Parathyroid adenoma (tissue), 2 donors: ENCODE data around the gene CR1.
A peak's percentile ranks its signal among the peaks of the same experiment; 100 is the strongest.
"Not testable (repeated sequence)": the region's sequence is repeated elsewhere in the genome, so short reads cannot be mapped to it uniquely, and the experiment has no call there.

Source experiments
- H2AFZ ChIP-seq: fragments of 300-600 bp; sonication (generic); one replicate; pipeline ENCODE4 v1.7.0; 2017; ENCODE audit warnings: antibody characterized with exemption, mild to moderate bottlenecking
- H3K27ac ChIP-seq: fragments of 300-600 bp; sonication (generic); one replicate; pipeline ENCODE4 v1.7.0; 2017
- H3K27me3 ChIP-seq: fragments of 300-600 bp; sonication (generic); one replicate; pipeline ENCODE4 v1.7.0; 2017; ENCODE audit warnings: low read length; ENCODE audit not compliant: control insufficient read depth, insufficient read depth
- H3K36me3 ChIP-seq: fragments of 300-600 bp; sonication (generic); one replicate; pipeline ENCODE4 v1.7.0; 2017; ENCODE audit warnings: low read length; ENCODE audit not compliant: control insufficient read depth, insufficient read depth
- H3K4me1 ChIP-seq: fragments of 300-600 bp; sonication (generic); one replicate; pipeline ENCODE4 v1.7.0; 2017; ENCODE audit warnings: control low read depth
- H3K4me2 ChIP-seq: fragments of 300-600 bp; sonication (generic); one replicate; pipeline ENCODE4 v1.7.0; 2017; ENCODE audit warnings: low read length
- H3K4me3 ChIP-seq: fragments of 300-600 bp; sonication (generic); one replicate; pipeline ENCODE4 v1.7.0; 2017; ENCODE audit warnings: low read depth, low read length
- H3K79me2 ChIP-seq: fragments of 300-600 bp; sonication (generic); one replicate; pipeline ENCODE4 v1.7.0; 2017; ENCODE audit warnings: control low read depth
- H3K9ac ChIP-seq: fragments of 300-600 bp; sonication (generic); one replicate; pipeline ENCODE4 v1.7.0; 2017; ENCODE audit warnings: mild to moderate bottlenecking
- H3K9me3 ChIP-seq: fragments of 300-600 bp; sonication (generic); one replicate; pipeline ENCODE4 v1.7.0; 2017; ENCODE audit warnings: low read length; ENCODE audit not compliant: control insufficient read depth
- TF ChIP-seq, protein P1 (sequence below): fragments of 300-600 bp; sonication (generic); IDR thresholded peaks from one replicate; pipeline ENCODE4 v1.7.0; 2017; ENCODE audit warnings: antibody characterized with exemption, mild to moderate bottlenecking
- donor health status: primary hyperparathyroidism.

Gene CR1

DNA sequence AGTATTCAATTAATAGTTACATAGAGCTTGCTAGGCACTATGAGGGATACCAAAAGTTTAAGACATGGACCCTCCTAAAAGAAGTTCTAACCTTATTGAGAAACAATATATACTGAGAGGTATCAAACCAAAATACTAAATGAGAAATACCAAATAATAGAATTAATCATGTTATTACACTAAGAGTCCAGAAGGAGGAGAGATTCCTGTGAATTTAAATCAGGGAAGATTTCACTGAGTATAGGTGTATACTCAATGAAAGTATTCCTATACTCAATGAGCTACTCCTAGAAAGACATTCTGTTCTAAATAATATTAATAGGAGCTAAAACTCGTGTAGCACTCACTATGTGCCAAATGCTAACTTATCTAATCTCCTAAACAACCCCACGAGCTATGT is 158.4 kb downstream of the CR1 start:
- Histone ChIP-seq H3K9ac (no peak overlapping the region), H3K27me3 (no peaks in the 10 kb centered on the region), H2AFZ (no peak overlapping the region), H3K27ac (no peak overlapping the region), H3K4me3 (no peak overlapping the region), H3K4me1 (no peaks in the 10 kb centered on the region), H3K4me2 (no peak overlapping the region), H3K79me2 (no peaks in the 10 kb centered on the region), H3K36me3 (no peaks in the 10 kb centered on the region), H3K9me3 (no peaks in the 10 kb centered on the region)
- TF ChIP-seq, protein P1, sequence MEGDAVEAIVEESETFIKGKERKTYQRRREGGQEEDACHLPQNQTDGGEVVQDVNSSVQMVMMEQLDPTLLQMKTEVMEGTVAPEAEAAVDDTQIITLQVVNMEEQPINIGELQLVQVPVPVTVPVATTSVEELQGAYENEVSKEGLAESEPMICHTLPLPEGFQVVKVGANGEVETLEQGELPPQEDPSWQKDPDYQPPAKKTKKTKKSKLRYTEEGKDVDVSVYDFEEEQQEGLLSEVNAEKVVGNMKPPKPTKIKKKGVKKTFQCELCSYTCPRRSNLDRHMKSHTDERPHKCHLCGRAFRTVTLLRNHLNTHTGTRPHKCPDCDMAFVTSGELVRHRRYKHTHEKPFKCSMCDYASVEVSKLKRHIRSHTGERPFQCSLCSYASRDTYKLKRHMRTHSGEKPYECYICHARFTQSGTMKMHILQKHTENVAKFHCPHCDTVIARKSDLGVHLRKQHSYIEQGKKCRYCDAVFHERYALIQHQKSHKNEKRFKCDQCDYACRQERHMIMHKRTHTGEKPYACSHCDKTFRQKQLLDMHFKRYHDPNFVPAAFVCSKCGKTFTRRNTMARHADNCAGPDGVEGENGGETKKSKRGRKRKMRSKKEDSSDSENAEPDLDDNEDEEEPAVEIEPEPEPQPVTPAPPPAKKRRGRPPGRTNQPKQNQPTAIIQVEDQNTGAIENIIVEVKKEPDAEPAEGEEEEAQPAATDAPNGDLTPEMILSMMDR: peak; percentile 23

DNA sequence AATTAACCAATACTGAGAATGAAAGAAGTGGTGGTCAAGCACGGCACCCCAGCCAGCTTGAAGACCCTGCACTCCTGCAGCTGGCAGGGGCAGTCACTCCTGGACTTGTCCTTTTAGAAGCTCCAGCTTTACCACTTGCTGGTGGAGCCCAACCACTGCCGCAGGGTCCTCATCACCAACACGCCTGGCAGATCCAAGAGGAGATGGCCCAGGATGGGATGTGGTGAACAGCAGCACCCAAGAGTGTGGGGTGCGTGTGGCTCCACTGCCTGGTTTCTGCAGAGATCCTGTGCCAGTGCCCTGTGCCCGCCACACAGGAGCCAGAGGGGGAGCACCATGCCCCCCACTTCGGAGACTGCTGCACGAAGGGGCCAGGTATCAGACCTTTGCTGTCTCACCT is 162.5 kb downstream of the CR1 start:
- no peak overlapping the region for H3K4me3 ChIP-seq
- H3K4me1 ChIP-seq: no peaks in the 10 kb centered on the region
- H2AFZ ChIP-seq: no peak overlapping the region
- no peaks in the 10 kb centered on the region for H3K27me3 ChIP-seq
- H3K79me2 ChIP-seq: no peaks in the 10 kb centered on the region
- H3K27ac ChIP-seq: no peak overlapping the region
- TF ChIP-seq, protein P1: no peak
- H3K4me2 ChIP-seq: no peak overlapping the region
- H3K36me3 ChIP-seq: no peaks in the 10 kb centered on the region
- no peak overlapping the region for H3K9ac ChIP-seq
- no peaks in the 10 kb centered on the region for H3K9me3 ChIP-seq

DNA sequence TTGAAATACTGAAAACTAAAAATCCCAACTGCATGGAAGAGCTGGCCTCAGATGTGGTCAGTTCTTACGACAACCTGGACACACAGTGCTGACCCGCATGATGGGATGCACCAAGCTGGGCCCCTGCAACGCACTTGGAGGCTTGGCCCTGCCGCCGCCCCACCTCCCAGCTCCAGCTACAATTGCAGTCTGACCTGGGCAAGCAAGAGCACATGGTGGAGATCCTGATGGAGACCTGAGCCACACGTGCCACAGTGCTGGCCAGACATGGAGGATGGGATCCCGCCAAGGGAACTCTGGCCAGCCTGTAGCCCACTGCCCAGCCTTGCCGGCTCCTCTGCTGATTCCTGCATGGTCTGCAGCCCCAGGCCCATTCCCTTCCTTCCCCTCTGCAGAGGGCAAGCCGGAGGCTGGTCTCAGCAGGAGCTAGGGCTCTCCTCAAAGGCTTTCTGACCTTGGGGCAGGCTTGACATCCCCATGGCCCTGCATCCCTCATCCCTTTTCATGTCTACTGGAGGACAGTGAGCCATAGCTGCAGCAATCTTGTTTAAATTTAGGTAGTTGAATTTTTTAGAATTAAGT is 163.0 kb downstream of the CR1 start:
- H3K9ac ChIP-seq: no peak overlapping the region
- TF ChIP-seq, protein P1: no peak
- H3K4me3 ChIP-seq: no peak overlapping the region
- no peak overlapping the region for H3K4me2 ChIP-seq
- no peaks in the 10 kb centered on the region for H3K9me3 ChIP-seq
- no peak overlapping the region for H3K27ac ChIP-seq
- H3K36me3 ChIP-seq: no peaks in the 10 kb centered on the region
- no peaks in the 10 kb centered on the region for H3K27me3 ChIP-seq
- no peaks in the 10 kb centered on the region for H3K79me2 ChIP-seq
- H3K4me1 ChIP-seq: no peaks in the 10 kb centered on the region
- no peak overlapping the region for H2AFZ ChIP-seq

DNA sequence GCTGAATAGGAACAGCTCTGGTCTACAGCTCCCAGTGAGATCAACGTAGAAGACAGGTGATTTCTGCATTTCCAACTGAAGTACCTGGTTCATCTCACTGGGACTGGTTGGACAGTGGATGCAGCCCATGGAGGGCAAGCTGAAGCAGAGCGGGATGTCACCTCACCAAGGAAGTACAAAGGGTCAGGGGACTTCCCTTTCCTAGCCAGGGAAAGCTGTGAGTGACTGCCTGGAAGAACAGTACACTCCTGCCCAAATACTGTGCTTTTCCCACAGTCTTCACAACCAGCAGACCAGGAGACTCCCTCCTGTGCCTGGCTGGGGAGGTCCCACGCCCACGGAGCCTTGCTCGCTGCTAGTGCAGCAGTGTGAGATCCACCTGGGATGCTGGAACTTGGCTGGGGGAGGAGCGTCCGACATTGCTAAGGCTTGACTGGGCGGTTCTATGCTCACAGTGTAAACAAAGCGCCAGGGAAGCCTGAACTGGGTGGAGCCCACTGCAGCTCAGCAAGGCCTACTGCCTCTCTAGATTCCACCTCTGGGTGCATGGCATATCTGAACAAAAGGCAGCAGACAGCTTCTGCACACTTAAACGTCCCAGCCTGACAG is 163.7 kb downstream of the CR1 start:
- H3K36me3 ChIP-seq: no peaks in the 10 kb centered on the region
- H3K27ac ChIP-seq: no peak overlapping the region
- TF ChIP-seq, protein P1: no peak
- H2AFZ ChIP-seq: no peak overlapping the region
- no peak overlapping the region for H3K4me2 ChIP-seq
- no peak overlapping the region for H3K9ac ChIP-seq
- no peak overlapping the region for H3K4me3 ChIP-seq
- no peaks in the 10 kb centered on the region for H3K27me3 ChIP-seq
- no peaks in the 10 kb centered on the region for H3K79me2 ChIP-seq
- H3K9me3 ChIP-seq: no peaks in the 10 kb centered on the region
- no peaks in the 10 kb centered on the region for H3K4me1 ChIP-seq

DNA sequence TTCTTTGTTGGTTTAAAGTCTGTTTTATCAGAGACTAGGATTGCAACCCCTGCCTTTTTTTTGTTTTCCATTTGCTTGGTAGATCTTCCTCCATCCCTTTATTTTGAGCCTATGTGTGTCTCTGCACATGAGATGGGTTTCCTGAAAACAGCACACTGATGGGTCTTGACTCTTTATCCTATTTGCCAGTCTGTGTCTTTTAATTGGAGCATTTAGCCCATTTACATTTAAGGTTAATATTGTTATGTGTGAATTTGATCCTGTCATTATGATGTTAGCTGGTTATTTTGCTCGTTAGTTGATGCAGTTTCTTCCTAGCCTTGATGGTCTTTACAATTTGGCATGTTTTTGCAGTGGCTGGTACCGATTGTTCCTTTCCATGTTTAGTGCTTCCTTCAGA is 165.5 kb downstream of the CR1 start:
- not testable (repeated sequence) for H3K4me3 ChIP-seq, H3K27ac ChIP-seq, H3K4me1 ChIP-seq, H3K9me3 ChIP-seq, H3K79me2 ChIP-seq, H3K4me2 ChIP-seq, H3K36me3 ChIP-seq, H2AFZ ChIP-seq, H3K27me3 ChIP-seq, H3K9ac ChIP-seq
